Type B pancreatic cell (in vitro differentiated cells): ENCODE data around the gene GBP2. TPM values are rescaled to one million over a fixed set of nuclear protein-coding genes. Genes with fewer than 3 reads are reported as not detected.

ENCODE experiments used
- DNase-seq: peaks from one replicate; pipeline ENCODE4 v3.0.0; 2021; ENCODE audit warnings: mixed read lengths; ENCODE audit not compliant: unreplicated experiment; ENCODE audit errors: extremely low spot score
- H3K27ac Mint-ChIP-seq: 2 replicates; pipeline ENCODE4 v1.8.0; 2021; ENCODE audit warnings: mild to moderate bottlenecking, mixed read lengths
- H3K27me3 Mint-ChIP-seq: 2 replicates; pipeline ENCODE4 v1.8.0; 2021; ENCODE audit warnings: mixed read lengths
- H3K36me3 Mint-ChIP-seq: 2 replicates; pipeline ENCODE4 v1.8.0; 2021; ENCODE audit warnings: mixed read lengths
- H3K4me1 Mint-ChIP-seq: one replicate; pipeline ENCODE4 v1.8.0; 2021; ENCODE audit warnings: mixed read lengths; ENCODE audit not compliant: unreplicated experiment
- H3K4me3 Mint-ChIP-seq: 2 replicates; pipeline ENCODE4 v1.8.0; 2021; ENCODE audit warnings: mild to moderate bottlenecking, mixed read lengths
- H3K9me3 Mint-ChIP-seq: 2 replicates; pipeline ENCODE4 v1.8.0; 2021; ENCODE audit warnings: mixed read lengths
- total RNA-seq: library from RNA; stranded (reverse); gene quantifications from 2 replicates; pipeline ENCODE4 v1.2.1, GENCODE V29; 2021; ENCODE audit warnings: low replicate concordance
- TF ChIP-seq, protein P1 (sequence below): fragments of 200-600 bp; sonication (generic); conservative IDR thresholded peaks from 2 replicates; pipeline ENCODE4 v1.5.0; 2021; ENCODE audit warnings: antibody characterized with exemption, mild to moderate bottlenecking

Gene GBP2
- total RNA-seq, 1 donor from 2014 or later, result 7.3 TPM

DNA sequence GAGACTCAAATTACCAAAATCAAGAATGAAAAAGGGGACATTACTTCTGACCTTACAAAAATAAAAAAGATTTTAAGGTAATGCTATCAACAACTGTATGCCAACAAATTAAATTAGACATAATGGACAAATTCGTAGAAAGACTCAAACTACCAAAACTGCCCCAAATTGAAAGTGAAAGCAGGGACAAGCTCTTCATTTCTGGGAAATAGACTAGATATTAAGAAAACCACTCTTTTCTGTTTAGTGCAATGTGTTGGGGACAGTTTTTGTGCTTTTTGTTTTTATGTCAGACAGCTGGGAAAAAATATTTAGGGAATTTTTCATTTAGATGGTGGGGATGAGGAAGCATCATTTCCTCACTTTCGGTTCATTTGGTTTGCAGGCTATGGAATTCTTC, 56.0 kb downstream of the GBP2 start:
- Mint-ChIP-seq H3K4me1 (peaks cover 3% of the 10 kb centered on the region), H3K36me3 (no peaks in the 10 kb centered on the region), H3K4me3 (no peak overlapping the region), H3K27me3 (no peaks in the 10 kb centered on the region), H3K9me3 (peaks cover 5% of the 10 kb centered on the region), H3K27ac (no peak overlapping the region)
- TF ChIP-seq, protein P1, sequence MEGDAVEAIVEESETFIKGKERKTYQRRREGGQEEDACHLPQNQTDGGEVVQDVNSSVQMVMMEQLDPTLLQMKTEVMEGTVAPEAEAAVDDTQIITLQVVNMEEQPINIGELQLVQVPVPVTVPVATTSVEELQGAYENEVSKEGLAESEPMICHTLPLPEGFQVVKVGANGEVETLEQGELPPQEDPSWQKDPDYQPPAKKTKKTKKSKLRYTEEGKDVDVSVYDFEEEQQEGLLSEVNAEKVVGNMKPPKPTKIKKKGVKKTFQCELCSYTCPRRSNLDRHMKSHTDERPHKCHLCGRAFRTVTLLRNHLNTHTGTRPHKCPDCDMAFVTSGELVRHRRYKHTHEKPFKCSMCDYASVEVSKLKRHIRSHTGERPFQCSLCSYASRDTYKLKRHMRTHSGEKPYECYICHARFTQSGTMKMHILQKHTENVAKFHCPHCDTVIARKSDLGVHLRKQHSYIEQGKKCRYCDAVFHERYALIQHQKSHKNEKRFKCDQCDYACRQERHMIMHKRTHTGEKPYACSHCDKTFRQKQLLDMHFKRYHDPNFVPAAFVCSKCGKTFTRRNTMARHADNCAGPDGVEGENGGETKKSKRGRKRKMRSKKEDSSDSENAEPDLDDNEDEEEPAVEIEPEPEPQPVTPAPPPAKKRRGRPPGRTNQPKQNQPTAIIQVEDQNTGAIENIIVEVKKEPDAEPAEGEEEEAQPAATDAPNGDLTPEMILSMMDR, result no peak
- DNase-seq, result no peak

DNA sequence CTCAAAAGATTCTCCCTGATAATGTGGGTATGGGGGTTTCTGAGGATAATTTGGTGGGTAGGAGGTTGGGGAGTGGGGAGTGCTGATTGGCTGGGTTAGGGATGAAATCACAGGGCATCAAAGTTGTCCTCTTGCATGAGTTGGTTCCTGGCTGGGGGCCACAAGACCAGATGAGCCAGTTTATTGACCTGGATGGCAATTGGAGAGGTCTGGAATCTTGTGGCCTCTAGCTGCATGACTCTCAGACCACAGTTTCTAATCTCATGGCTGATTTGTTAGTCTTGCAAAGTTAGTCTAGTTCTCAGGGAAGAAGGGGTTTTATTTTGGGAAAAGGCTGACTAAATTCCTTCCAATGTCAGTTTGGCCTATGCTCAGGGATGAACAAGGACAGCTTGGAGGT, 57.6 kb downstream of the GBP2 start:
- Mint-ChIP-seq H3K27me3 (no peaks in the 10 kb centered on the region), H3K27ac (no peak overlapping the region), H3K36me3 (no peaks in the 10 kb centered on the region), H3K9me3 (no peaks in the 10 kb centered on the region), H3K4me1 (peaks cover 17% of the 10 kb centered on the region), H3K4me3 (no peak overlapping the region)
- no peak for DNase-seq
- TF ChIP-seq, protein P1, result no peak

DNA sequence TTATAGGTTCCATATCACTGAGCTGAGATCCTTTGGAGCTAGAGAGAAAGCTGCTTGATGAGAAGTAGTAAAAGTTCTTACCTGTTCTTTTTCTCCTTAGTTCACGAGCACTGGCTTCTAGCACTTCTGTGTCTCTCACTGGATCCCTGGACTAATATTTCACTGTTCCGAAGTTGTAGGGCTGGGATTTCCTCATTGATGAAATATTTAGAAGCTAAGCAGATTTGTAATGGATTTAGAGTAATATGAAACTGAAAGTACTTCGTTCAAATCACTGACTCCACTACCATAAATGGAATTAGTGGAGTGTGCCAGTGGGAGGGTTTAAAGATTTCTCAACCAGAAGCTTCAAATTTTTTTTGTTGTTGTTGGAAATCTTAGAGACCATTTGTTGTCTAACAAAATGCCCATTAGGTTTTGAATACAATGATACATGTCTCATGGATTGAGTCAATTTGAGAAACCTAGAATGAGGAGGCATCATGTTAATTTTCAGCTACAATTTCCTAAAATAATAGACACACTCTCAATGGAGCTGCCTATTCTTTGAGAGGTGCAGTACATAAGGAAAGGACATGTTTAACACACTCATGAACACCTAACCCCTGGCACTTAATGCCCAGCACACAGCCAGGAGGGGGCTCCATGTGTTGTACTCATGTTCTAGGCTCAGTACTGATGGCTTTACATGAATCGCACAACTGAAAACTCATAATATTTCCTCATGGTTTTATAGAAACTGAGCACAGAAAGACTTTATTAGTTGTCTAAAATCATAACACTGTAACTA, 60.6 kb downstream of the GBP2 start, which contains the start of gene GBP1:
TSS of gene GBP1 (minus strand) at position 130 of the 790 bp plus-strand sequence. CDS start 1,974 bp downstream, outside the sequence.
- H3K4me3 Mint-ChIP-seq, result peak within 1 kb of the TSS; percentile 82
- TF ChIP-seq, protein P1, result no peak
- no peak for DNase-seq
- H3K27me3 Mint-ChIP-seq, result no peaks in the 10 kb centered on the region
- H3K27ac Mint-ChIP-seq, result peak within 1 kb of the TSS; percentile 88
- peaks cover 17% of the 10 kb centered on the region for H3K4me1 Mint-ChIP-seq
- no peaks in the 10 kb centered on the region for H3K9me3 Mint-ChIP-seq
- H3K36me3 Mint-ChIP-seq, result no peaks in the 10 kb centered on the region

DNA sequence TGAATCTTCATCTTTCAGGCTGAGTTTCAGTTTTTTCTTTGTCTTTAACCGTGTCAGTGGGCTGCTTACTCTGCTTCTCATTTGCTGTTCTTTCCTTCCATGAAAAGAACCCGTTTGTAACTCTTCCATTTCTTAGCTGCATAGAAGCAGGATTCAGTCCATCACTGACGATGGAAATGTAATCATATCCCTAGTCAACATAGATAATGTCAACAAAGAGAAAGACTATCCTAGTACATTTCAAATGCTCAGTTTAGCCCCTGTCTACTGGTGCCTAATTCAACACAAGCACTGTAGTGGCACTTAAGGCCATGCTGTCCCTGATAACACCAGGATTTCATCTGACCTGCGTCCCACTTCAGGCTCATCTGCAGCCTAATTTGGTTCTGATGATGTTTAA, 61.3 kb downstream of the GBP2 start:
- Mint-ChIP-seq H3K27me3 (no peaks in the 10 kb centered on the region), H3K4me3 (peak overlapping the region; percentile 82), H3K9me3 (no peaks in the 10 kb centered on the region), H3K27ac (peak overlapping the region; percentile 88), H3K36me3 (no peaks in the 10 kb centered on the region), H3K4me1 (peaks cover 17% of the 10 kb centered on the region)
- TF ChIP-seq, protein P1, result no peak
- DNase-seq, result no peak

DNA sequence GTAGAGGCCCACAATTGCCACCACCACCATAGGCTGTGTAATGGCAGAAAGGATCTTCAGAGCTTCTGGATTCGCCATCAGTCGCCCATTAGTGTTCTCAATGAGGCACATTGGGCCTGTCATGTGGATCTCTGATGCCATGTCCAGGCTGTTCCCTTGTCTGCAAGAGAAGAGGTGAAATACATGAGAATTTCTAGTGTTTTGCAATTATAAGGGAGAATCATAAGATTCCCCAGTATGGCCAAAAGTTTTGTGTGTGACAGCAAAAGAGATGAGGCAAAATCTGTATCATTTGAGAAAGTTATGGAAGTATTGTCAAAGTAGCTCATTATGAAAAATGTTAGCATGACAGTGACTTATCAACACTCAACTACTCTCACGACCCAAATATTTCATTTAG, 62.8 kb downstream of the GBP2 start:
- TF ChIP-seq, protein P1, result no peak
- no peaks in the 10 kb centered on the region for H3K27me3 Mint-ChIP-seq
- H3K4me3 Mint-ChIP-seq, result no peak overlapping the region
- H3K36me3 Mint-ChIP-seq, result no peaks in the 10 kb centered on the region
- no peaks in the 10 kb centered on the region for H3K9me3 Mint-ChIP-seq
- no peak overlapping the region for H3K27ac Mint-ChIP-seq
- DNase-seq, result no peak
- peaks cover 17% of the 10 kb centered on the region for H3K4me1 Mint-ChIP-seq
